HFF-Myc (cell line): ENCODE results near the gene IRF8.

Experiments
- DNase-seq: peaks from one replicate; pipeline ENCODE4 v3.0.0-alpha.2; 2011; ENCODE audit warnings: low read depth; ENCODE audit errors: extremely low read depth
- H3K4me3 ChIP-seq: replicated peaks from 2 replicates; pipeline ENCODE4 v1.5.1; 2011; ENCODE audit warnings: low read depth, mild to moderate bottlenecking, control low read depth, low read length
- CTCF ChIP-seq: IDR thresholded peaks from 2 replicates; pipeline ENCODE4 v1.5.1; 2012; ENCODE audit warnings: mild to moderate bottlenecking, low read depth, low read length, control low read depth; ENCODE audit errors: missing control alignments

The IRF8 gene

GRCh38 chr16:85943711-85944110 lies 44.7 kb downstream of the IRF8 start:
- DNase-seq: no peak
- TF ChIP-seq CTCF: no peak
- H3K4me3 ChIP-seq: no peak overlapping the region

- no peak overlapping the region for H3K4me3 ChIP-seq
- DNase-seq: no peak
- TF ChIP-seq CTCF: no peak
Observed at GRCh38 chr16:85944572-85945423, 45.8 kb downstream of the IRF8 start.

GRCh38 chr16:85945424-85945751 lies 46.4 kb downstream of the IRF8 start:
- no peak for TF ChIP-seq CTCF
- DNase-seq: no peak
- no peak overlapping the region for H3K4me3 ChIP-seq

- H3K4me3 ChIP-seq: no peak overlapping the region
- no peak for DNase-seq
- TF ChIP-seq CTCF: no peak
Observed at GRCh38 chr16:85946541-85947124, 47.7 kb downstream of the IRF8 start.

- no peak for TF ChIP-seq CTCF
- no peak for DNase-seq
- H3K4me3 ChIP-seq: no peak overlapping the region
Observed at GRCh38 chr16:85947230-85948137, 48.5 kb downstream of the IRF8 start.

- H3K4me3 ChIP-seq: no peak overlapping the region
- TF ChIP-seq CTCF: no peak
- no peak for DNase-seq
Observed at GRCh38 chr16:85948138-85948509, 49.2 kb downstream of the IRF8 start.
